AG04450 (cell line): ENCODE data around the gene DCBLD2. TPM values are rescaled to one million over a fixed set of nuclear protein-coding genes. Genes with fewer than 3 reads are reported as not detected.
A peak's percentile ranks its signal among the peaks of the same experiment; 100 is the strongest.

ENCODE experiments used
- CTCF ChIA-PET: fragments of 300-600, 350-600 bp; formaldehyde crosslinking; extraction: SDS; loops from one replicate; lab custom pipeline; 2022; ENCODE audit warnings: antibody characterized with exemption, inconsistent platforms; lab: Charles Lee
- POLR2A ChIA-PET: fragments of 350-600 bp; formaldehyde crosslinking; extraction: SDS; loops from one replicate; lab custom pipeline; 2021; ENCODE audit warnings: antibody characterized with exemption, inconsistent platforms; lab: Yijun Ruan, JAX
- DNase-seq: peaks from one replicate; pipeline ENCODE4 v3.0.0-alpha.2; 2011; ENCODE audit warnings: low read depth, low spot score
- H3K27ac ChIP-seq: one replicate; pipeline ENCODE4 v1.5.1; 2012; ENCODE audit warnings: low read depth, low read length, control low read depth
- H3K27me3 ChIP-seq: one replicate; pipeline ENCODE4 v1.6.0; 2012; ENCODE audit warnings: low read length; ENCODE audit not compliant: control insufficient read depth, insufficient read depth
- H3K4me3 ChIP-seq: 2 replicates; pipeline ENCODE4 v1.5.1; 2011; ENCODE audit warnings: mild to moderate bottlenecking, low read depth, low read length, control low read depth
- H3K9me3 ChIP-seq: 2 replicates; pipeline ENCODE4 v1.5.1; 2012; ENCODE audit warnings: low read length; ENCODE audit not compliant: control insufficient read depth, insufficient read depth
- CTCF ChIP-seq: IDR thresholded peaks from 2 replicates; pipeline ENCODE4 v1.5.1; 2011; ENCODE audit warnings: low read depth, low read length, control low read depth, inconsistent platforms
- polyA plus RNA-seq: library from polyadenylated mRNA; depleted of rRNA; stranded (reverse); fragments of >200 nt; gene quantifications from 2 replicates; pipeline ENCODE4 v1.2.3, GENCODE V29; 2011

DCBLD2 gene
- polyA plus RNA-seq, 1 experiment: 202 TPM

GRCh38 chr3:98817547-98818041 is 83.9 kb downstream of the DCBLD2 start:
- POLR2A ChIA-PET: interaction anchor here (1.0 to 1.4 kb wide), 3 partner anchors 10 to 177 kb away, joined by 3 to 8 read pairs (median 5); partner anchors contain the start of gene DCBLD2

GRCh38 chr3:98814817-98815420 is 86.6 kb downstream of the DCBLD2 start:
- peak; percentile 61 for DNase-seq
- ChIA-PET POLR2A (interaction anchor here (1.3 to 1.5 kb wide), 2 partner anchors 87 to 179 kb away, joined by 4 to 5 read pairs; partner anchors contain the start of gene DCBLD2), CTCF (interaction anchor here (0.9 to 8.5 kb wide), 6 partner anchors 86 to 358 kb away, joined by 3 to 359 read pairs (median 56); partner anchors contain the start of genes CPOX and DCBLD2)
- TF ChIP-seq CTCF: no peak
- no peak overlapping the region for H3K27ac ChIP-seq
- H3K9me3 ChIP-seq: no peaks in the 10 kb centered on the region
- H3K27me3 ChIP-seq: no peaks in the 10 kb centered on the region
- no peak overlapping the region for H3K4me3 ChIP-seq

More at GRCh38 chr3:98817547-98818041, 83.9 kb downstream of the DCBLD2 start:
- peak; percentile 59 for TF ChIP-seq CTCF
- Histone ChIP-seq H3K27ac (no peak overlapping the region), H3K9me3 (no peaks in the 10 kb centered on the region), H3K4me3 (no peak overlapping the region), H3K27me3 (no peaks in the 10 kb centered on the region)
- DNase-seq: peak; percentile 21
- CTCF ChIA-PET: interaction anchor here (0.5 to 8.5 kb wide), 32 partner anchors 8 to 1046 kb away, joined by 3 to 359 read pairs (median 5); partner anchors contain the start of gene DCBLD2

GRCh38 chr3:98812851-98813374 is 88.6 kb downstream of the DCBLD2 start:
- Histone ChIP-seq H3K9me3 (no peaks in the 10 kb centered on the region), H3K4me3 (no peak overlapping the region), H3K27ac (no peak overlapping the region), H3K27me3 (no peaks in the 10 kb centered on the region)
- POLR2A ChIA-PET: no interaction called here
- CTCF ChIA-PET: interaction anchor here (0.9 to 8.5 kb wide), 7 partner anchors 15 to 225 kb away, joined by 3 to 359 read pairs (median 13); partner anchors contain the start of gene CPOX
- DNase-seq: no peak
- peak; percentile 60 for TF ChIP-seq CTCF

- POLR2A ChIA-PET: no interaction called here
Measured at GRCh38 chr3:98811048-98811447, 90.4 kb downstream of the DCBLD2 start.

More at GRCh38 chr3:98811048-98811447, 90.4 kb downstream of the DCBLD2 start:
- TF ChIP-seq CTCF: no peak
- CTCF ChIA-PET: interaction anchor here (1.3 to 8.5 kb wide), 4 partner anchors 15 to 215 kb away, joined by 3 to 212 read pairs (median 59); partner anchors contain the start of gene CPOX
- no peaks in the 10 kb centered on the region for H3K9me3 ChIP-seq
- no peak for DNase-seq
- no peak overlapping the region for H3K27ac ChIP-seq
- H3K27me3 ChIP-seq: no peaks in the 10 kb centered on the region
- no peak overlapping the region for H3K4me3 ChIP-seq
